Lung (tissue), 12 donors: ENCODE measurements around the gene TERC. TPM values are rescaled to one million over a fixed set of nuclear protein-coding genes. Genes with fewer than 3 reads are reported as not detected.
A peak's percentile ranks its signal among the peaks of the same experiment; 100 is the strongest.

Experiments
- ATAC-seq: fragments of 200-7000 bp; cut with Tn5 transposase; one replicate; pipeline ENCODE4 v1.9.1; 2020; ENCODE audit warnings: moderate number of reproducible peaks; ENCODE audit not compliant: insufficient read depth, low FRiP score
- DNase-seq, 3 donors: peaks; one replicate each; pipeline ENCODE4 v3.0.0-alpha.2; 2013 to 2017
- H3K27ac ChIP-seq, 2 donors: one replicate each; pipeline ENCODE4 v1.5.1; 2013; ENCODE audit warnings: mild to moderate bottlenecking in 2 of 2, moderate library complexity in 2 of 2, control low read depth in 1 of 2, inconsistent platforms in 1 of 2, low read depth in 1 of 2, low read length in 1 of 2
- H3K27me3 ChIP-seq, 3 donors: one replicate each; pipeline ENCODE4 v1.5.1; 2013; ENCODE audit warnings: low read length in 2 of 3; ENCODE audit not compliant: control insufficient read depth in 3 of 3, insufficient read depth in 3 of 3
- H3K36me3 ChIP-seq, 4 donors: one replicate each; pipeline ENCODE4 v1.5.1; 2013; ENCODE audit warnings: low read length in 4 of 4, mild to moderate bottlenecking in 1 of 4, moderate library complexity in 1 of 4; ENCODE audit not compliant: control insufficient read depth in 4 of 4, insufficient read depth in 4 of 4
- H3K4me1 ChIP-seq, 5 donors: one replicate each; pipeline ENCODE4 v1.5.1; 2013; ENCODE audit warnings: low read length in 5 of 5, mild to moderate bottlenecking in 2 of 5, moderate library complexity in 1 of 5; ENCODE audit not compliant: control insufficient read depth in 5 of 5, insufficient read depth in 5 of 5
- H3K4me3 ChIP-seq: one replicate; pipeline ENCODE4 v1.5.1; 2013; ENCODE audit warnings: mild to moderate bottlenecking, control low read depth, moderate library complexity
- H3K9ac ChIP-seq, 2 donors: one replicate each; pipeline ENCODE4 v1.5.1; 2013; ENCODE audit warnings: low read length in 2 of 2, control low read depth in 1 of 2; ENCODE audit not compliant: insufficient read depth in 1 of 2
- H3K9me3 ChIP-seq, 4 donors: one replicate each; pipeline ENCODE4 v1.5.1; 2013; ENCODE audit warnings: low read length in 3 of 4, mild to moderate bottlenecking in 1 of 4, moderate library complexity in 1 of 4; ENCODE audit not compliant: control insufficient read depth in 4 of 4, insufficient read depth in 3 of 4
- whole genome bisulfite sequencing, 2 donors: extraction: QIAGEN DNeasy Blood & Tissue Kit; methylation state at CpG; one replicate each; pipeline ENCODE4 v1.1.7; 2013; 5-methylcytosine and 5-hydroxymethylcytosine counted together
- polyA plus RNA-seq, 2 donors: library from polyadenylated mRNA; stranded (reverse); fragments of 200-250 nt; gene quantifications; one replicate each; pipeline ENCODE4 v1.2.1, GENCODE V29; 2013
- total RNA-seq, 2 donors: library from RNA; depleted of rRNA in 1 of 2; stranded (reverse); fragments of >200 nt in 1 of 2; gene quantifications; one replicate each; pipeline ENCODE4 v1.2.1, GENCODE V29; 2014 to 2021
- TF ChIP-seq, protein P1 (sequence below): IDR thresholded peaks from 2 replicates; pipeline ENCODE4 v1.5.1; 2012; ENCODE audit warnings: mild to moderate bottlenecking; ENCODE audit errors: control extremely low read depth, extremely low read depth
- donor health status: control.
- donor health status: control.
- donor health status: Bipolar disorder and iron deficiency.
- donor health status: healthy.
- donor health status: DM: yes; HTN: yes; CAD: no.

TERC gene
- total and polyA plus RNA-seq, 4 donors, result 0.16 to 45.7 (median 12.4) TPM; not detected in 1

DNA sequence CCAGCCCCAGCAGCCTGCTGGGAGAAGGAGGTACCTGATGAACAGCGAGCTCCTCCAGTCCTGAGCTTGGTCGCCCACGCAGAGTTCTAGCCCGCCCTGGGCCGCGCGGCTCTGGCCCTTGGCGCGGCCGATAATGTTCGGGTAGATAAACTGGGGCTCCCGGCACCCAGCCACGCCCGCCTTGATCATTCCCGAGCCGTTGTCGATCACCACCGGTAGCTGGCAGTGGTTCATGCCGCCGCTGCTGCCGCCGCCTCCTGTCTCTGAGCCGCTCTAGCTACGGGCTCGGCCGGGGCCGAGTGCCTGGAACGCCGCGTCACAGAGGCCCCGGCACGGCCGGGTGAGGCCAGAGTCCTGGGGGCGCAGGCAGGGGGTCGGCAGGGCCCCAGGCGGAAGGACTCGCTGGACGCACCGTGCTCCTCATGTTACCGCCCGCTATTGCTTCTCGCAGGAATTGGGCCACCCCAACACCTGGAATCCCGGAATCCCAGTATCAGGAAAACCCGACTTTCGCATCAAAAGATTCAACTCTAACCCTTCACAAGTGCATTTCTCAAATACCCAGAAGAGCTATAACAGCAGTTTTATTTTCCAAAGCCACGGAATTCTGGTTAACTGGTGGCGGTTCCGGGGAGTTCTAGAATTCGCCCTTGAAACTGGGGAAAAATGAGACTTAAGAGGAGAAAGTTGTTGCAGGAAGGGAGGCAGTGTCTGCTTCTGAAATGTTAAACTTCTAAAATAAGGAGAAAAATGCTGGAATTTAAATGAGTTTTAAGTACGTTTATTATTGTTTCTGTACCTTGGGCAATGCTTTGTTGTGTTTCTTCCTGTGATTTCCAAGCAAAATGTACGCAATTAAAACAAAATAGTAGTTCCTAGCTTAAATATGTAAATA lies 4.7 kb upstream of the TERC start, which contains the start of gene ACTRT3:
Gene ACTRT3 (minus strand): TSS at position 275 of the 895 bp plus-strand sequence. CDS start 41 bp downstream, at position 234.
- H3K27me3 ChIP-seq, result no peaks in the 10 kb centered on the region
- peak within 1 kb of the TSS; percentile 59 for H3K4me3 ChIP-seq
- H3K9me3 ChIP-seq, result peaks cover 0 to 3% (median 0%) of the 10 kb centered on the region in 4 donors
- H3K4me1 ChIP-seq, result peaks cover 0 to 9% (median 6%) of the 10 kb centered on the region in 5 donors
- TF ChIP-seq, protein P1, sequence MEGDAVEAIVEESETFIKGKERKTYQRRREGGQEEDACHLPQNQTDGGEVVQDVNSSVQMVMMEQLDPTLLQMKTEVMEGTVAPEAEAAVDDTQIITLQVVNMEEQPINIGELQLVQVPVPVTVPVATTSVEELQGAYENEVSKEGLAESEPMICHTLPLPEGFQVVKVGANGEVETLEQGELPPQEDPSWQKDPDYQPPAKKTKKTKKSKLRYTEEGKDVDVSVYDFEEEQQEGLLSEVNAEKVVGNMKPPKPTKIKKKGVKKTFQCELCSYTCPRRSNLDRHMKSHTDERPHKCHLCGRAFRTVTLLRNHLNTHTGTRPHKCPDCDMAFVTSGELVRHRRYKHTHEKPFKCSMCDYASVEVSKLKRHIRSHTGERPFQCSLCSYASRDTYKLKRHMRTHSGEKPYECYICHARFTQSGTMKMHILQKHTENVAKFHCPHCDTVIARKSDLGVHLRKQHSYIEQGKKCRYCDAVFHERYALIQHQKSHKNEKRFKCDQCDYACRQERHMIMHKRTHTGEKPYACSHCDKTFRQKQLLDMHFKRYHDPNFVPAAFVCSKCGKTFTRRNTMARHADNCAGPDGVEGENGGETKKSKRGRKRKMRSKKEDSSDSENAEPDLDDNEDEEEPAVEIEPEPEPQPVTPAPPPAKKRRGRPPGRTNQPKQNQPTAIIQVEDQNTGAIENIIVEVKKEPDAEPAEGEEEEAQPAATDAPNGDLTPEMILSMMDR, result no peak
- DNase-seq (peak; percentile 69 to 84 (median 74)), ATAC-seq (peak; percentile 2)
- H3K9ac ChIP-seq, result peak within 1 kb of the TSS; percentile 67 to 96
- H3K27ac ChIP-seq, result peak within 1 kb of the TSS; percentile 82 to 95
- 1 to 3% methylated on average over 51 of the region's 51 CpGs for WGBS, 2 donors
- peaks cover 0 to 4% (median 2%) of the 10 kb centered on the region in 4 donors for H3K36me3 ChIP-seq

DNA sequence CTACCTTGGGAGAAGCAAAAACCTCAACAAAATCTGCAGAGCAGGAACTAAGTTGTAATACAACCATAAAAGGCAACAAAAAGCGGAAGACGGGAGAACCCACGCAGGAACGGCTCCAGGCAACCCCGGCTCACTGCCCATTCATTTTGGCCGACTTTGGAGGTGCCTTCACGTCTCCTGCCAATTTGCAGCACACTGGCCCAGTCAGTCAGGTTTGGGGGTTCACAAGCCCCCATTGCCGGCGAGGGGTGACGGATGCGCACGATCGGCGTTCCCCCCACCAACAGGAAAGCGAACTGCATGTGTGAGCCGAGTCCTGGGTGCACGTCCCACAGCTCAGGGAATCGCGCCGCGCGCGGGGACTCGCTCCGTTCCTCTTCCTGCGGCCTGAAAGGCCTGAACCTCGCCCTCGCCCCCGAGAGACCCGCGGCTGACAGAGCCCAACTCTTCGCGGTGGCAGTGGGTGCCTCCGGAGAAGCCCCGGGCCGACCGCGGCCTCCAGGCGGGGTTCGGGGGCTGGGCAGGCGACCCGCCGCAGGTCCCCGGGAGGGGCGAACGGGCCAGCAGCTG lies 463 bp downstream of the TERC start:
- Histone ChIP-seq H3K4me1 (peaks cover 0 to 4% (median 0%) of the 10 kb centered on the region in 5 donors), H3K4me3 (peak overlapping the region; percentile 79), H3K27ac (peak overlapping the region; percentile 98 to 100), H3K9ac (peak overlapping the region; percentile 93 to 94), H3K9me3 (peaks cover 0 to 3% (median 0%) of the 10 kb centered on the region in 4 donors), H3K36me3 (no peaks in the 10 kb centered on the region), H3K27me3 (no peaks in the 10 kb centered on the region)
- DNase-seq (peak; percentile 60 to 72 (median 70)), ATAC-seq (peak; percentile 59)
- WGBS, 2 donors, result 0 to 1% methylated on average over 45 to 46 of the region's 46 CpGs
- TF ChIP-seq, protein P1, result no peak

GRCh38 chr3:169760479-169760878 lies 4.4 kb downstream of the TERC start:
- Histone ChIP-seq H3K27ac (no peak overlapping the region), H3K27me3 (peaks cover 0 to 3% (median 2%) of the 10 kb centered on the region in 3 donors), H3K4me3 (no peak overlapping the region), H3K9me3 (peaks cover 0 to 3% (median 0%) of the 10 kb centered on the region in 4 donors), H3K9ac (no peak overlapping the region), H3K36me3 (no peaks in the 10 kb centered on the region), H3K4me1 (peaks cover 0 to 4% (median 0%) of the 10 kb centered on the region in 5 donors)
- WGBS, 2 donors, result 85 to 92% methylated on average over 4 of the region's 4 CpGs
- no peak for DNase-seq
- TF ChIP-seq, protein P1, result no peak
- no peak for ATAC-seq
